ENCODE results near the gene ARF3. TPM values are rescaled to one million over a fixed set of nuclear protein-coding genes. Genes with fewer than 3 reads are reported as not detected.

The ARF3 gene
- total and polyA plus RNA-seq, 4 donors: 14.1 to 29.5 (median 19.4) TPM

GRCh38 chr12:48980389-48980952 lies 23.2 kb upstream of the ARF3 start:
- H3K4me3 ChIP-seq (ENCODE audit: low read depth in 1 of 3, low read length in 3 of 3): peak overlapping the region in 2 of 3 donors; percentile 7 to 38
- 2% methylated on average over 46 of the region's 46 CpGs for WGBS
- no peak for DNase-seq (ENCODE audit: low spot score)
- H3K27me3 ChIP-seq (ENCODE audit: control insufficient read depth in 4 of 4, insufficient read depth in 4 of 4, low read length in 3 of 4): peaks cover 6 to 17% (median 13%) of the 10 kb centered on the region in 4 donors
- no peak overlapping the region for H3K27ac ChIP-seq (ENCODE audit: low read depth in 1 of 2, low read length in 2 of 2)
- TF ChIP-seq ZBTB33 (IDR thresholded peaks at IDR 0.05) (no peak), HNF4G (IDR thresholded peaks at IDR 0.05) (no peak), EGR1 (IDR thresholded peaks at IDR 0.05; ENCODE audit: low read depth in 2 of 2) (no peak), CTCF (IDR thresholded peaks at IDR 0.05; ENCODE audit: low read depth, low read length, missing input control) (no peak), ATF3 (IDR thresholded peaks at IDR 0.05) (no peak), TAF1 (conservative IDR thresholded peaks at IDR 0.05) (no peak), REST (IDR thresholded peaks at IDR 0.05) (no peak), YY1 (IDR thresholded peaks at IDR 0.05) (no peak), JUND (IDR thresholded peaks at IDR 0.05) (no peak)
- H3K9ac ChIP-seq (ENCODE audit: low read depth in 1 of 2, low read length in 2 of 2): no peak overlapping the region
- H3K4me1 ChIP-seq (ENCODE audit: control insufficient read depth in 4 of 4, insufficient read depth in 4 of 4, low read length in 3 of 4): peaks cover 27 to 34% (median 30%) of the 10 kb centered on the region in 4 donors
- no peaks in the 10 kb centered on the region for H3K9me3 ChIP-seq (ENCODE audit: control insufficient read depth in 4 of 4, low read length in 3 of 4)
- H3K36me3 ChIP-seq (ENCODE audit: control insufficient read depth in 4 of 4, insufficient read depth in 3 of 4, low read depth in 1 of 4, low read length in 3 of 4): no peaks in the 10 kb centered on the region

GRCh38 chr12:48979602-48980388 lies 22.5 kb upstream of the ARF3 start:
- WGBS: 1% methylated on average over 55 of the region's 55 CpGs
- Histone ChIP-seq H3K9me3 (ENCODE audit: control insufficient read depth in 4 of 4, low read length in 3 of 4) (no peaks in the 10 kb centered on the region), H3K9ac (ENCODE audit: low read depth in 1 of 2, low read length in 2 of 2) (no peak overlapping the region), H3K27me3 (ENCODE audit: control insufficient read depth in 4 of 4, insufficient read depth in 4 of 4, low read length in 3 of 4) (peaks cover 6 to 17% (median 13%) of the 10 kb centered on the region in 4 donors), H3K36me3 (ENCODE audit: control insufficient read depth in 4 of 4, insufficient read depth in 3 of 4, low read depth in 1 of 4, low read length in 3 of 4) (no peaks in the 10 kb centered on the region), H3K27ac (ENCODE audit: low read depth in 1 of 2, low read length in 2 of 2) (no peak overlapping the region), H3K4me3 (ENCODE audit: low read depth in 1 of 3, low read length in 3 of 3) (peak overlapping the region in 2 of 3 donors; percentile 15 to 38), H3K4me1 (ENCODE audit: control insufficient read depth in 4 of 4, insufficient read depth in 4 of 4, low read length in 3 of 4) (peaks cover 27 to 34% (median 30%) of the 10 kb centered on the region in 4 donors)
- no peak for DNase-seq (ENCODE audit: low spot score)
- TF ChIP-seq CTCF (IDR thresholded peaks at IDR 0.05; ENCODE audit: low read depth, low read length, missing input control): no peak
- TF ChIP-seq JUND (IDR thresholded peaks at IDR 0.05): no peak
- no peak for TF ChIP-seq HNF4G (IDR thresholded peaks at IDR 0.05)
- no peak for TF ChIP-seq RXRA (IDR thresholded peaks at IDR 0.05)
- no peak for TF ChIP-seq RAD21 (IDR thresholded peaks at IDR 0.05)
- no peak for TF ChIP-seq FOXA1 (IDR thresholded peaks at IDR 0.05)
- TF ChIP-seq GABPA (IDR thresholded peaks at IDR 0.05 in 1 of 2, conservative IDR thresholded peaks at IDR 0.05 in 1 of 2): no peak
- no peak for TF ChIP-seq ATF3 (IDR thresholded peaks at IDR 0.05)
- no peak for TF ChIP-seq FOXA2 (IDR thresholded peaks at IDR 0.05)
- no peak for TF ChIP-seq TAF1 (conservative IDR thresholded peaks at IDR 0.05)
- TF ChIP-seq HNF4A (conservative IDR thresholded peaks at IDR 0.05): no peak
- no peak for TF ChIP-seq EGR1 (IDR thresholded peaks at IDR 0.05; ENCODE audit: low read depth in 2 of 2)
- TF ChIP-seq SP1 (IDR thresholded peaks at IDR 0.05): no peak
- no peak for TF ChIP-seq MAX (IDR thresholded peaks at IDR 0.05)
- no peak for TF ChIP-seq NR2F2 (IDR thresholded peaks at IDR 0.05)
